GM18858 (cell line): ENCODE results near the gene ADAMTS15.

Experiments used
- ATAC-seq: cut with Tn5 transposase; IDR thresholded peaks from one replicate; pipeline ENCODE4 v1.9.1; 2021; ENCODE audit not compliant: unreplicated experiment

Gene ADAMTS15

DNA sequence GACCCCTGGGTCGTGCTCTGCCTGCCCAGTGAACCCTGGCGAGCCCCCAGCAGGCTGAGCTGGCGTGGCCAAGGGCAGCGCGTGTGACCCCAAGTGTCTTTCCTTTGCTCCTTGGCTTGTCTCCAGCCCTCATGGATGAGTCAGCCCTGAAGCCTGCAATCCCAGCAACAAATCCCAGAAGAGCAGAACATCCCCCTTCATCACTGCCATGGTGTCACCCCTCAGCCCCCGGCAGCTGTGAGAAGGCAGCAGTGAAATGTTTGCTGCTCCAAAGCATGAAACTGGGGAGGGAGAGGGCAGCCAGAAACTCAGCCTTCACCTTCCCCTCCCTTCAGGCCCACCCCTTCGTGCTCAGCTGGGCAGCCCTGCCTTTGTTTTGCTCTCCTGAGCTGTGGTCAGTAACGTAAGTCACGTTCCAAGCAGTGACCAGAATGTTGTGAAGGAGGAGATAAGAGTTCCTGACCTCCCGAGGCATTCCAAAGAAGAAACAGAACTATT, 29.8 kb downstream of the ADAMTS15 start:
- no peak for ATAC-seq

DNA sequence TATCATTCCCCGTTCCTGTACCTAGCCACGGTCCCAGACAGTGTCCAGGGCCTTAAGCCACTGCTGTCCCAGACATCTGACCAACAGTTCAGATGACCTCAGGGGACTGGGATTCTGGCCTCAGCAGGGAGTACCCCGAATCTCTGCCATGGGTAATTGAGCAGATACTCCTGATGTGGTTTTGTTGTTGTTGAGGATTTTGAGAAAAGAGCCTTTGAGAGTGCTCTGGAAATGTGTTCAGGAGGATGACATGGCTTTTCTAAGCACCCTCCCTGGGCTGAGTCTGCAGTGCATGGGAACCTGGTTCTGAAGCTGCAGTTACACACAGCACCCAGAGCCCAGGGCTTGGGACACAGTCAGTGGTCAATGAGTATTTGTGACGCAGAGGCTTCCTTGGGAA, 30.4 kb downstream of the ADAMTS15 start:
- no peak for ATAC-seq

DNA sequence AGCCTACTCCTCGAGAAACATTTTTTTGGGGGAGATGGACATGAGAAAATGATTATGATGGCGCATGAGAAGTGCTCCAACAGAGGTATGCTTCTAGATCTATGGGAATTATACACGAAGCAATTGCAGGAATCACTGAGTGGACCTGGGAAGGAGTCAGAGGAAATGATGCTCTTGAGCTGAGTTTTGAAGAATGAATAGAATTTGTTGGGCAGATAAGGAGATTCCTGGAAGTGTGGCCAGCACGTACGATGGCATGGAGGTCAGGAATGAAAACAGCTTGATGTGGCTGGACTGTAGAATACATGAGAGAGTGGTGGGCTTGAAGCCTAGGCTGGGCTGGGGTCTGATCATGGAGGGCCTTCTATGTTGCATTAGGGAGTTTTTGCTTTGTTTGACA, 31.7 kb downstream of the ADAMTS15 start:
- ATAC-seq, result no peak

DNA sequence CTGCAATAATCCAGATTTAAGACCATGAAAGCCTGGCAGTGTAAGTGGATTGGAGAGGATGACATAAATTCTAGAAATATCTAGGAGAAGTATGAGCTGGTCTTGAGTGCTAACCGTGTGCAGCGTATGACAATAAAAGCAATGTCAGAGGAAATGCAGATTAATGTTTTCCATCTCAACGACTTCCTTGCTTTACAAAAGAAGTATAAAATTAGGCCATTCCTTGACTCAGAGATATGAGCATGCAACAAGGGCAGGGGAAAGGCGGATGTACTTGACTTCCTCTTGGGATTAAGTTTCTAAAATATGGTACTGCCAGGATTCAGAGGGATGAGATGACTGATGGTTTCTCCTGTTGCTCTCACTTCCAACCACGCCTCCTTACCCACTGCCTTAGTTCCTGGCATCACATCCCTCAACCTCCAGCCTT, 32.3 kb downstream of the ADAMTS15 start:
- ATAC-seq, result no peak

DNA sequence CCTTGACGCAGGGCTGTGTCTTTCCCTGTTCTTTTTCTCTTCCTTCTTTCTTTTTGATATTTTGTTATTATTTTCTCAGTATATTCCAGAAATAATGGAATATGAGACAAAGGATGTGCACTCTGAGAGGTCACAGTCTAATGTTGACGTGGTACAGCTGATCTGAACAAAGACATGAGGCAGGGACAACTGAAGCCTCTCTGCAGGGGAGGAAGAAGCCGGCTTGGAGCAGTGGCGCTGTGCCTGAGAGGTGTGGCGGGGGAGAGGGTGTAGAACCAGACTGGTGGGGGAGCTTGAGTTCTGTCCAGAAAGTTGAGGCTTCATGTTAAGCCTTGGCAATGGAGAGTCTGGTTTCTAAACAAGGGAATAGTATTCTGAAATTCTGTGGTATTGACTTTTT, 34.7 kb downstream of the ADAMTS15 start:
- ATAC-seq, result no peak

DNA sequence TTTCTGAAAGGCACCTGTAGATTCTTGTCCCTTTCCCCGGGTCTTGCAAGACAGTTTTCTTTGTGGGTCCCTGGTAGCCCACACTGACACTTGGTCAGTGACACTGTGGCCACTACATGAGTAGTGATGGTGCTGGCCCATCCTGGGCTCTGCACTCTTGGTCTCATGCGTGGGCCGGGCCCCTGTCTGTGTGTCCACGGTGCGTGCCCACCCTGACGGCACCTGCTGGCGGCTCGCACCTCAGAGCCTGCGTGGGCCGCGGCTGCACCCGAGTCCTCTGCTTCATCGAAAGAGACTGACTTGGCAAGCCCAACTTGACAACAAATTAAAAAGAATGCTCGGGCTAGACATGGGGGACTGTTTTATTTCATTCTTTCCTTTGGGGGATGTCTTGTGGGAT, 37.5 kb downstream of the ADAMTS15 start:
- ATAC-seq, result no peak

DNA sequence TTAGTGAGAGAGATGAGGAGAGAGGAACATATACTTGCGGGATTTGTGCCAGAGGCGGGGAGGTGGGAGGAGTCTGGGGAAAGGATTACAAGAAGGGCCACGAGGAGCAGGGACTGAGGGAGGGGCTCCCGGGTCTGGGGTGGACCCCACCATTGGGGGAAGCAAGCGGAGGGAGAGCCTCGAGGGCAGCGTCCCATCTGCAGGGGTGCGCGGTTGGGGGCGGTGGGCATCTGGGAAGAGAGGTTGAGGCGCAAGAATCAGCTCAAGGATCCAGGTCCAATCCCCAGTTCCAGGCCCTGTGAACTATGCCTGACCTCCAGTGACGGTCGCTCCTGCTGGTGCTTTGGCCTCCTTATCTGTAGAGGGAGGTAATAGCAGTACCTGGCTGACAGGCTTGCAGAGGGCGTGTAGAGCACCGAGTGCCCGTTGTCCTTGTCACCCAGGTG, 38.0 kb downstream of the ADAMTS15 start:
- ATAC-seq, result no peak

DNA sequence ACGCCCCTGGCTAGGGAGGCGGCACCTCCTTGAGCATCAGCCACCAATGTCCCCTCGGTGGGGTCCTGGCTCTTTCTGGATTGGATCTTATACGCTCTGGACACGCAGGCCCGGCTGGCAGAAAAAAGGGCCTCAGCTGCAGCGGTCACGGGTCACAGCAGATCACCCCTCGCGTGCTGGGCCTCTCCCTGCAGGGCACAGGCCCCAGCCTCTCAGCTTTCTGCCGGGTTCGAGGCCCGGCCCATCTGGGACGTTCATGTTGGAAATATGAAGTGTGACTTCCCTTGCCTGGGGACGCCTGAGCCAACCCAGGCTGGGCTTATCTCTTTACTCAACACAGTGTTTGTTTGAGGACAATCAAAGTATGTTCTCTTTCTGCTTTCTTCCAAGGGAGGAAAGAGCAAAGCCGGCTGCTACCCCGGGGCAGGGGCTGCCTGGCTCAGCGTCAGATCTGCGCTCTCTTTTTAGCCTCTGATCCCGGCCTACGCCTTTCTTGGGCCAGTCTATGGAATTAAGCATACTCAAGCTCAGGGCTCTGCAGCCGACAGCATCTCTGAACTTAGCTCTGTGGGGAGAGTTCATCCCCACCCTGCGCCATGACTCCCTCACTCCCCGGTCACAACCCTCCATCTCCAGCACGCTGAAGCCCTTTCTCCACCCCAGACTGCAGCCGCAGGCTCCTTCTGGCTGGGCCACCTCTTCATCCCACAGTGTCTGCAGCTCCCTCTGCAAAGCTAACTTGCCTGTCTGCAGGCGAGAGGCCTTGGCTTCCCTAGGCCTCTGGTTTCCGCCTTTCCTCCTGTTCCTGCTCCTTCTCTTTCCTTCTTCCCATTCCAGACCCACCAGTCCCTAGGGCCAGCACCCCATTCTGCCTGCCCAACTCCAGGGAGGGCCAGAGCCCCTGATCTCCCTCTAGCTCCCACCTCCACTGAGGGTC, 38.8 kb downstream of the ADAMTS15 start:
- no peak for ATAC-seq

DNA sequence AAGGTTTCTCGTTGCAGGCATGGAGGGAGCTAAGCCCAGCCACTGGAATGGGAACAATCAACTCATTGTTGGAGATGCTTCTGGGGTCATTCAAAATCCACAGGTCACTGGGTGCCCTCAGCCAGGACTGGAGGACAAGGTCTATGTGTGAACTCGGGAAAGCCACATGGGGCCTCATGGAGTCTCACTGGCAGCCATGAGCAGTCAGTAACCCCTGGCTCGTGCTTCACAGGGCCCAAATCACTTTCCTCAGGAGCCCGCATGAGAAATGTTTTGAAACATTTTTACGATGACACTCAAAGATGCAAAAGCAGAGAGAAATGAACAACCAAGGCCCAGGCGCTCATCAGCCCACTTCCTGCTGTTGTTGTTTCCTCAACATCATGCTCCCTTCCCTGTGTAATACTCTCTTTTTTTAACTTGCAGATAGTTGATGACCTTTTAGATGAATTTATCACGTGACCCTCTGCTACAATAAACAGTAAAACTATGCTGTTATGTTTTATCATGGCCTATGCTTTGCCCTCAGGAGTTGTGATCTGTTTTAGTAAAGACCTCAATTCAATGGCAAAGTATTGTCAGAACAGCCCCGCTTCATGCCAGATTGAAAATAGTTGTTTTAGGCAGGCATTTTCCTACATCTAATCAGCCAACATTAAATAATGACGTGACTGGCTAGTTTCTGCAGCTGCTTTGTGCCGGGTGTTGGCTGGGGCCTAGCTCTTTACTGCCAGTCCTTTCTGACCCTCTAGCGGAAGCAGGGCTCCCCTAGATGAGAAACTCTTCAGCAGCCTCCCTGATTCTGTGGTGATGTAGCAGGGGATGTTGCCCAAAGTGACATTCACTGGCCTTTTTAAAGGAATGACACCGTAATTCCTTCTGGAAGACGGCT, 39.7 kb downstream of the ADAMTS15 start:
- ATAC-seq, result no peak

DNA sequence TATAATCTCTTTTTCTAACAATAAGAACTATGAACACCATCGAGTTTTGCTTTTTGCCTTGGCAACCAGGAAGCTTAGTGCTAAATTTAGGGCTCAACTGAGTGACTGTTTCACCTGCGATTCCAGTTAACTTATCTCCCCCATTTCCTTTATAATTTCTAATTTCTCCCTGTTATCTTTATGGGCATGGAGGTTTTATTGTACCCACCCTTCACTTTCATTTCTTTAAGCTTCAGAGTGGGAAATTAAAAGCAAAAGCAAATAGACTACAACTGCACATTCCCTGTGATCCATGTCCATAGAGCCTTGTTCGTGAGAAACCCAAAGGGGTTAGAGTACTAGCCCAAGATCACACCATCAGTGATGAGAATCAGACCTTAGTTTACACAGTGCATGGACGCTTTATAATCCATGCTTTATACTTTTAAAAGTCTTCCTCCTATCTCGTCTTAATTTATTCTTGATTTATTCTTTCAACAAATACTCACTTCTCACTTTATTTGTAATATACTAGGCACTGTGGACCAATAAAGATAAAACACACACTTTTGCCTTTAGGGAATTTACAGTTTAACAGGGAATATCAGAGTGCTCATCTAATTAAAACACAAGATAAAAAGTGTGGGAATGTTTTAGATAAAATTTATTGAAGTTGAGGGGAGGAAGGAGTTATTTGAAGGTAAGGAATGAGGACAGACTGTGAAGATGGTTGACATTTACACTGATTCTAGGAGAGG, 40.6 kb downstream of the ADAMTS15 start:
- no peak for ATAC-seq

DNA sequence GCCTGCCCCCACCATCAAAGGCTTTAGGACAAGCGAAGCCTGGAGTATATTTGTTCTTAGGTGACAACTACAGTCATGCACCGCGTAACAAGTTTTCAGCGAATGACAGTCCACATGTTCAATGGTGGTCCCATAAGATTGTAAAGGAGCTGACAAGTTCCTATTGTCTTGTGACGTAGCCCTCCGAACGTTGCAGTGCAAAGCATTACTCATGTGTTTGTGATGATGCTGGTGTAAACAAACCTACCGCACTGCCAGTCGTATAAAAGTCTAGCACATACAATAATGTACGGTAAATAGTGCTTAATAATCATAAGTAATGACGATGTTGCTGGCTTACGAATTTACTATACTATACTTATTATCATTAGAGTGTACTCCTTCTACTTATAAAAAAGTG, 41.3 kb downstream of the ADAMTS15 start:
- ATAC-seq, result no peak

DNA sequence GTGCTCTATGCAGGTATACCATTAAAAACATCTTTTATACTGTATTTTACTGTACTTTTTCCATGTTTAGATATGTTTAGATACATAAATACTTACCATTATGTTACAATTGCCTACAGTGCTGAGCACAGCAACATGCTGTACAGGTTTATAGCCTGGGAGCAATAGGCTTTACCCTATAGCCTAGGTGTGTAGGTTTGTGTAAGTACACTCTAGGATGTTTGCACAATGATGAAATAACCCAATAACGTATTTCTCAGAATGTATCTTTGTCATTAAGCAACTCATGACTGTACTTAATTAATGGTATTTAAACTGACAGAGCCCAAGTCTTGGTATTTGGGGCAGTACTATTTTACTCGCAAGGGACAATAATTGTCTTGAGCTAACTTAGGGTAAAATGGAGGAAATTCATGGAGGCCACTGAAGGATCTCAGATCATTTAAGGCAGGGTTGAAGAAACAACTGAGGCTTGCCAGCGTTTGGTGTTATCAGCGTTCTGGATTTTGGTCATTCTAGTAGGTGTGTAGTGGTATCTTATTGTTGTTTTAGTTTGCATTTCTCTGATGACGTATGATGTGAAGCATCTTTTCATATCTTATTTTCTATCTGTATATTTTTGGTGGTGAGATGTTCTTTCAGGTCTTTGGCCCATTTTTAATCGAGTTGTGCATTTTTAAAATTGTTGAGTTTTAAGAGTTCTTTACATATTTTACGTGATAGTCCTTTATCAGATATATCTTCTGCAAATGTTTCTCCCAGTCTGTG, 42.4 kb downstream of the ADAMTS15 start:
- ATAC-seq, result no peak

DNA sequence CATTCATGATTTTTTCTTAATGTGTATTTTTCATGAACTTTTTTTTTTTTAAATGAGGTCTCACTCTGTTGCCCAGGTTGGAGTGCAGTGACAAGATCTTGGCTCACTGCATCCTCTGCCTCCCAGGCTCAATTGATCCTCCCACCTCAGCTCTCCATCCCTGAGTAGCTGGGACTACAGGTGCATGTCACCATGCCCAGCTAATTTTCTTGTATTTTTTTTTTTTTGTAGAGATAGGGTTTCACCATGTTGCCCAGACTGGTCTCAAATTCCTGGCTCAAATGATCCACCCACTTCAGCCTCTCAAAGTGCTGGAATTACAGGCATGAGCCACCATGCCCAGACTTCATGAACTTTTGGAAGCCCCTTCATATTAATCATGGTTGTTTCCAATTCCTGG, 49.7 kb downstream of the ADAMTS15 start:
- ATAC-seq, result no peak

DNA sequence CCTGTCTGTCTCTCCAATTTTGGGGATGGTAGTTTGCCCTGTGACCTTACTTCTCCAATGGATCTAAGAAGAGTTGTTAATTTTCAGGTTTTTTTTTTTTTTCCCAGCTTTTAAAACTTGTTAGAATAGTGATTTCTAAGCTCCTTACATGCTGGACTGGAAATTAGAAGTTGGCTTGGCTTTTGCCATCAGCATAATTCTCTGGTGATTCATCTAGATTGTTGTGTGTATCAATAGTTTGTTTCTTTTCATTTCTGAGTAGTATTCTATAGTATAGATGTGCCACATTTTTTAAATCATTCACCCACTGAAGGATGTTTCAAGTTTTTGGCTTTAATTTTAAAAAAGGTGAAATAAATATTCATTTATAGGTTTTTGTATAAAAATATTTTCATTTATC, 51.4 kb downstream of the ADAMTS15 start:
- no peak for ATAC-seq

DNA sequence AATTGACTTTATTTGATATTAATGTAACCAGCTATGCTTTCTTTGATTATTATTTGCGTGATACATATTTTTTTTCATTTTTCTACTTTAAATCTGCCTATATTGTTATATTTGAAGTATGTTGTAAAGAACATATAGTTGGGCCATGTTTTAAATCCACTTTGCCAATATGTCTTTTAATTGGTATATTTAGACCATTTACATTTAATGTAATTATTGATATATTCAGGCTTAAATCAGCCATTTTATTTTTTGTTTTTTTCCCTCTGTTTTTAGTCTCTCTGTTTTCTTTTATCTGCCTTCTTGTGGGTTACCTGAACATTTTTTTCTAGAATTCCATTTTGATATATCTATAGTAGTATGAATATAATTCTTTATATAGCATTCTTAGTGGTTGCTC, 55.9 kb downstream of the ADAMTS15 start:
- no peak for ATAC-seq

DNA sequence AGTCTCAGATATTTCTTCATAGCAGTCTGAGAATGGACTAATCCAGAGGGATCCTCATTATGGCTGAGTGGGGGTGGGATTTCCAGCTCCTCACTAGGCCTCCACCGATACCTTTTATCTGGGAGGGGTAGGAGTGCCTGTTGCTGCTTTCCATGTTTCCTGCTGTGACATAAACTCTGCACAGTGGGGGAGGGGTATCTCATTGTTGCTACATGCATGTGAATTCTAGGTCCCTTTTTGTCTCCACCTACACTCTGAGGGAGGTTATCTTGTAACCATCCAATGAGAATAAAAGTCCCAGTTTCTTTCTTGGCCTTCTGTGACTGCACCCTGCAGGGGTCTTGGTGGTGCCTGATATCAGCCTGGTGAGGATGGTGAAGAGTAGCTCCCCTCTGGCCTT, 60.5 kb downstream of the ADAMTS15 start:
- no peak for ATAC-seq

DNA sequence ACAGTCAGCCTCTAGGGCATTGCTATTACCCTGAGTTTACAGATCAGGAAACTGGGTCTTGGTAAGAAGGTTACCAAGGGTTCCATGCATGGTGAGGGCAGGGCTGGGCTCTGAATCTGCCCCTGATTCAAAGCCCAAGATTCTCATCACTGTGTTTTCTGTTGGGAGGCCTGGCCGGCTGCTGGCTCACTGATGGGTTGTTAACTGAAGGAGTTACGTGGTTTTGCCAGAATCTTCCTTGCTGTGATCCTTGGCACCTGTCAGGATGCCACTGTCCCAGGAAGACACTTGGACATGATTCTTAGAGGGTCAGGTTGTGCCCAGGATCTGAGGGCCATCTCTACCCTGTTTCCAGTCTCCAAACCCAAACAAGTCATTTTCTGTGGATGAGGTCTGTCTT, 61.5 kb downstream of the ADAMTS15 start:
- no peak for ATAC-seq

DNA sequence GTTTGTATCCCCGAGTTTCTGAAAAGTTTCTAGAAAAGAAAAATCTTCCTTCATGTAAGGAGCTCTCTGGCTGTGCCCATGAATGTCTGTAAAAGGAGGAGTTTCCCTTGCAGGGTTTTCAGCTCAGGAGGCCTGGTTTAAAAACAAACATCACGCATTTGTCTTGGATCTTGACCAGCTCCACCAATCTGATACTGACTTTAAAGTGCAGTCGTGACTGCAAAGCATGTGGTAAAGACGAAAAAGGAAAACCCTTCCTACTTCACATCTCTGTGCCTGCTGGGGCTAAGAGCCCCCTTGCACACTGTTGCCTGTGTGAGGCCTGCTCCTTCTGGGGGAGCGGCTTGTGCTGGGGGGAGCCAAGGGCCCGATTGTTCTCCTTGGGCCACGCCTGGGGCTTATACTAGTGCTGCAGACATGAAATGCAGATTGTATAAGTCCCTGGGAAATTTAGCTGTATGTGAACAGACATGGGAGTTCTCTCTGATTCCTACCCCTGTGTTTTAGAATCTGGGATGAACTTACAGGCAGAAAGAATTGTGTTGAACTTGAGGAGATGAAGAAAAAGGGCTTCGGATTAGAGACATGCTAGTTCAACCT, 62.1 kb downstream of the ADAMTS15 start:
- ATAC-seq, result no peak

DNA sequence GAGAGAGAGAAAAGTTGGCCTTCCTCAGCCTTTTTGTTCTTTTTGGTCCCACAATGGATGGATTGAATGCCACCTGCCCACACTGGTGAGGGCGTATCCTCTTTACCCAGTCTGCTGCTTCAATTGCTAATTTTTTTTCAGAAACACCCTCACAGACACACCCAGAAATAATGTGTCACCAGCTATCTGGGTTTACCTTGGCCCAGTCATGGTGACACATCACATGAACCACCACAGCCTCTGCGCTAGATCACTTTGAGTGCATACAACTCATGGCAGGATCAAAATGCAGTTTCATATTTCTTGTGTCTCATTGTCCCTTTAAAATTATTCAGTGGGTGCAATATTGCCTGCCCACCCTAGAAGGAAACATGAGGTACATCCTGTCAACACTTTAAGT, 63.3 kb downstream of the ADAMTS15 start:
- no peak for ATAC-seq

DNA sequence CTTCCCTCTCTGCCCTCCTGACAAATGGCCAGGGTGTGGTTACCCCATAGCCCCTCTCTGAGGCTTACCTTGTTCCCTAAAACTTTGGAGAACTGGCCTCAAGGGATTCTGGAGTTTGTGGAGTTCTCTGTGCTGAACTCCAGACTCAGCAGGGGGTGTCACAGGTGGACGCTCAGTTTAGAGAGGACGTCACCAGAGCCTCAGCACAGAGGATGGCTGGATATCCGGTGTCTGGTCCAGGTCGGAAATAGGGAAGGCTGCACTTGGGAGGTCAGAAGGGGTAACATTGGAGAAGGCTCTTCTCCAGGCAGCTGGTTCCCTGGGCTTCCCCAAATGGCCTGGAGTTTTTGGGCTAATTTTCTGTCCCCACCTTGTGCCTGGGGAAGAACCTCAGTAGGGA, 64.2 kb downstream of the ADAMTS15 start:
- no peak for ATAC-seq
